Vagina (tissue), 2 donors: ENCODE results near the gene HOPX.

Source experiments
- CTCF ChIP-seq, 3 experiments: fragments of 450-650 bp in 2 of 3; fragments of 200-600 bp in 1 of 3; sonication (generic) in 1 of 3; IDR thresholded peaks; one replicate each; pipeline ENCODE4 v1.5.1; 2017 to 2019; ENCODE audit warnings: antibody characterized with exemption in 3 of 3, mild to moderate bottlenecking in 2 of 3, moderate library complexity in 2 of 3
- POLR2AphosphoS5 ChIP-seq, 2 donors: sonication (generic); formaldehyde crosslinking; IDR thresholded peaks; one replicate each; pipeline ENCODE4 v1.9.0; 2017; ENCODE audit warnings: antibody characterized with exemption in 2 of 2, mild to moderate bottlenecking in 2 of 2, low read depth in 1 of 2; ENCODE audit not compliant: insufficient read depth in 1 of 2

GRCh38 chr4:56690393-56690792 lies 9.3 kb upstream of the HOPX start:
- TF ChIP-seq CTCF (IDR thresholded peaks at IDR 0.05) (no peak), POLR2AphosphoS5 (IDR thresholded peaks at IDR 0.05; ENCODE audit: insufficient read depth in 1 of 2, low read depth in 1 of 2) (no peak)
